Cardiac muscle cell (in vitro differentiated cells and primary cell): ENCODE data around the gene SFXN1. TPM values are rescaled to one million over a fixed set of nuclear protein-coding genes. Genes with fewer than 3 reads are reported as not detected.

Experiments used
- DNase-seq, 2 donors: peaks; one replicate each; pipeline versions ENCODE4 v3.0.0 to v3.0.0-alpha.2; 2010 to 2017; ENCODE audit warnings: low read depth in 1 of 2, low spot score in 1 of 2
- H3K27ac ChIP-seq: fragments of 200-600 bp; sonication (generic); 2 replicates; pipeline ENCODE4 v1.5.1; 2016
- H3K27me3 ChIP-seq: fragments of 200-600 bp; sonication (generic); 2 replicates; pipeline ENCODE4 v1.6.0; 2016; ENCODE audit warnings: control low read depth
- H3K36me3 ChIP-seq: fragments of 200-600 bp; sonication (generic); 2 replicates; pipeline ENCODE4 v1.5.1; 2016; ENCODE audit warnings: control low read depth
- H3K4me1 ChIP-seq: fragments of 200-600 bp; sonication (generic); 2 replicates; pipeline ENCODE4 v1.8.1; 2017; ENCODE audit warnings: low read depth, mild to moderate bottlenecking, mixed run types
- H3K4me3 ChIP-seq: fragments of 200-600 bp; sonication (generic); 2 replicates; pipeline ENCODE4 v1.5.1; 2016; ENCODE audit warnings: mild to moderate bottlenecking
- H3K9me3 ChIP-seq: fragments of 200-600 bp; sonication (generic); 2 replicates; pipeline ENCODE4 v1.5.1; 2017; ENCODE audit warnings: low read depth, mild to moderate bottlenecking, control low read depth
- polyA plus RNA-seq: library from polyadenylated mRNA; unstranded; fragments of >200 nt; fragmentation: Nextera tagmentation; extraction: Ambion mirVana; gene quantifications from 2 replicates; pipeline ENCODE4 v1.2.1, GENCODE V29; 2016
- total RNA-seq: library from RNA; depleted of rRNA; stranded (reverse); fragments of >200 nt; gene quantifications from 2 replicates; pipeline ENCODE4 v1.2.3, GENCODE V29; 2016
- TF ChIP-seq, protein P1 (sequence below): IDR thresholded peaks from 2 replicates; pipeline ENCODE4 v1.5.1; 2012; ENCODE audit warnings: low read depth, mild to moderate bottlenecking, low read length

The SFXN1 gene
- total and polyA plus RNA-seq, 2 experiments from 2014 or later, result 81.5 to 103 TPM

DNA sequence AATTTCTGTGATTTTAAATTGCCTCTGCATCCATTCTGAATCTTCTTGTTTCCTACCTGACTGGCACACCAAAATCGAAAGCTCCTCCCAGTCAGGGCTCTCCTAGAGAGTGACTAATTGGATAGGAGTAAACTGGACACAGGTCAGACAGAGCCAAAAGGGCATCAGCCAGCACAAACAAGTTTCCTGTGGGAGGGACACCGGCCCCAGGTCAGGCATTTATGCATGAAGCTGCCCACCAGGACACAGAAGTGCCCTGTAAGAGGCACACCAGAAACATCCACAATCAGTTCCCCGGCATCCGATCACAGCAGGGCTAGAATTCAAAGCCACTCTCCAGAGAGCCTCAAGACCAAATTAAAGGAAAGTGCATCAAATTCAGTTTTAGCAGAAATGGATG, 78.4 kb downstream of the SFXN1 start:
- no peak overlapping the region for H3K4me3 ChIP-seq
- no peak for DNase-seq
- no peaks in the 10 kb centered on the region for H3K9me3 ChIP-seq
- H3K4me1 ChIP-seq, result peaks cover 6% of the 10 kb centered on the region
- H3K36me3 ChIP-seq, result no peaks in the 10 kb centered on the region
- H3K27ac ChIP-seq, result no peak overlapping the region
- H3K27me3 ChIP-seq, result no peaks in the 10 kb centered on the region
- TF ChIP-seq, protein P1, sequence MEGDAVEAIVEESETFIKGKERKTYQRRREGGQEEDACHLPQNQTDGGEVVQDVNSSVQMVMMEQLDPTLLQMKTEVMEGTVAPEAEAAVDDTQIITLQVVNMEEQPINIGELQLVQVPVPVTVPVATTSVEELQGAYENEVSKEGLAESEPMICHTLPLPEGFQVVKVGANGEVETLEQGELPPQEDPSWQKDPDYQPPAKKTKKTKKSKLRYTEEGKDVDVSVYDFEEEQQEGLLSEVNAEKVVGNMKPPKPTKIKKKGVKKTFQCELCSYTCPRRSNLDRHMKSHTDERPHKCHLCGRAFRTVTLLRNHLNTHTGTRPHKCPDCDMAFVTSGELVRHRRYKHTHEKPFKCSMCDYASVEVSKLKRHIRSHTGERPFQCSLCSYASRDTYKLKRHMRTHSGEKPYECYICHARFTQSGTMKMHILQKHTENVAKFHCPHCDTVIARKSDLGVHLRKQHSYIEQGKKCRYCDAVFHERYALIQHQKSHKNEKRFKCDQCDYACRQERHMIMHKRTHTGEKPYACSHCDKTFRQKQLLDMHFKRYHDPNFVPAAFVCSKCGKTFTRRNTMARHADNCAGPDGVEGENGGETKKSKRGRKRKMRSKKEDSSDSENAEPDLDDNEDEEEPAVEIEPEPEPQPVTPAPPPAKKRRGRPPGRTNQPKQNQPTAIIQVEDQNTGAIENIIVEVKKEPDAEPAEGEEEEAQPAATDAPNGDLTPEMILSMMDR, result no peak

DNA sequence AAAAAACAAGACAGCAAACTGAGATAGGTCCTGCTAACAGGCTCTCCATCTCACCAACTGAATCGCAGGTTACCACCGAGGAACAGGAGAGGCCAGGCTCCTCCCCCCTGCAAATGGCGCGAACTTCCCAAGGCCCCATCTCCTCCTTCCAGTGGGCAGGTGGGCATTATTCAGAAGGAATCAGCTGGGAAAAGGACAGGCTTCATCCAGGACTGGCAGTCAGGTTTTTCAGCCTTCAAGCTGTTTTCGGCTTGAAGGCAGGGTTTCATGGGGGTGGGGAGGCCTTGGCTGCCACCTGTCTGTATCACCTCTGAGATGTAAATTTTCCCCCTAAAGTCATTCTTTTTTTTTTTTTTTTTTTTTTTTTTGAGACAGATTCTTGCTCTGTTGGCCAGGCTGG, 79.4 kb downstream of the SFXN1 start:
- no peak overlapping the region for H3K27ac ChIP-seq
- no peaks in the 10 kb centered on the region for H3K27me3 ChIP-seq
- no peak overlapping the region for H3K4me3 ChIP-seq
- no peaks in the 10 kb centered on the region for H3K9me3 ChIP-seq
- peaks cover 6% of the 10 kb centered on the region for H3K4me1 ChIP-seq
- H3K36me3 ChIP-seq, result no peaks in the 10 kb centered on the region
- no peak for DNase-seq
- TF ChIP-seq, protein P1, result no peak

DNA sequence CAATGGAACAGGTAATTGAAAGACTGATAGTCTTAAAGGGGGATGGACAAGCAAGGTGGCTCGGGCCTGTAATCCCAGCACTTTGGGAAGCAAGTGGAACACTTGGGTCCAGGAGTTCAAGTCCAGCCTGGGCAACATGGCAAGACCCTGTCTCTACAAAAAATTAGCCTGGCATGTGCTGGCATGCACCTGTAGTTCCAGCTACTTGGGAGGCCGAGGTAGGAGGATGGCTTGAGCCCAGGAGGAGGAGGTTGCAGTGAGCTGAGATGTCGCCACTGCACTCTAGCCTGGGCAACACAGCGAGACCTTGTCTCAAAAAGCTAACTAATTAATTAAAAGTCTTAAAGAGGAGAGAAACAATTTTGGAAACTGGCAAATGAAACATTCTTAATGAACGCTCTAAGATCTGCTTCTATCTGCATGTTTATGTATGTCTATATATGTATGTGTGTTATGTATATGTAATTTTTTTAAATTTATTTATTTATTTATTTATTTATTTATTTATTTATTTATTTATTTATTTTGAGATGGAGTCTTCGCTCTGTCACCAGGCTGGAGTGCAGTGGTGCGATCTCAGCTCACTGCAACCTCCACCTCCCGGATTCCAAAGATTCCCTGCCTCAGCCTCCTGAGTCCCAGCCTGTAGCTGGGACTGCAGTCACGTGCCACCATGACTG, 80.6 kb downstream of the SFXN1 start:
- Histone ChIP-seq H3K27ac (no peak overlapping the region), H3K4me1 (peaks cover 6% of the 10 kb centered on the region), H3K4me3 (no peak overlapping the region), H3K27me3 (no peaks in the 10 kb centered on the region), H3K36me3 (no peaks in the 10 kb centered on the region), H3K9me3 (no peaks in the 10 kb centered on the region)
- DNase-seq, result no peak
- TF ChIP-seq, protein P1, result no peak

DNA sequence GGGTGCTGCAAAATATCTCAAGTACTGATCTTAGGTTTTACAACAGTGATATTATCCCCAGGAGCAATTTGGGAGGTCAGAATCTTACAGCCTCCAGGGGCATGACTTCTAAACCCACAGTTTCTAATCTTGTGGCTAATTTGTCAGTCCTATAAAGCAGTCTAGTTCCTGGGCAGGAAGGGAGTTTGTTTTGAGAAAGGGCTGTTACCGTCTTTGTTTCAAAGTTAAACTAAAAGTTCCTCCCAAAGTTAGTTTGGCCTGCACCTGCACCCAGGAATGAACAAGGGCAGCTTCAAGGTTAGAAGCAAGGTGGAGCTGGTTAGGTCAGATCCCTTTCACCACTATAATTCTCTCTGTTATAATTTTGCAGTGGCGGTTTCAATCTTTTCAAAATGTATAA, 81.7 kb downstream of the SFXN1 start:
- DNase-seq, result no peak
- H3K27ac ChIP-seq, result no peak overlapping the region
- no peaks in the 10 kb centered on the region for H3K27me3 ChIP-seq
- H3K4me3 ChIP-seq, result no peak overlapping the region
- H3K4me1 ChIP-seq, result peaks cover 6% of the 10 kb centered on the region
- TF ChIP-seq, protein P1, result no peak
- H3K9me3 ChIP-seq, result no peaks in the 10 kb centered on the region
- no peaks in the 10 kb centered on the region for H3K36me3 ChIP-seq

DNA sequence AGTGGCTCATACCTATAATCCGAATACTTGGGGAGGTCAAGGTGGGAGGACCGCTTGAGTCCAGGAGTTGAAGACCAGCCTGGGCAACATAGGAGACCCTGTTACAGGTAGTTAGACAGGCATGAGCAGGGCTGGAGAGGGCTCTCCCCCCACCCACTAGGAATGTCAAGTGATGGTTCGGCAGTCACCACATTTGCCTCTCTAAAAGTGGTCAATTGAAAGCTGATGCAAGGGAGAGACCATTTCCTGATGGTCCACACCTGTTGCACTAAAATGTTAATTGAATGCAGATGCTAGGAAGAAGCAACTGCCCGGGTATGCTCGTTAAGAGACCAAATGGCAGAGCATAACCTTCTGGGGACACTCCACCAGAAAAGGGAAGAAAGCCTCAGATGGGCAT, 82.7 kb downstream of the SFXN1 start:
- TF ChIP-seq, protein P1, result no peak
- H3K27ac ChIP-seq, result no peak overlapping the region
- H3K9me3 ChIP-seq, result no peaks in the 10 kb centered on the region
- no peak overlapping the region for H3K4me3 ChIP-seq
- peaks cover 8% of the 10 kb centered on the region for H3K4me1 ChIP-seq
- H3K27me3 ChIP-seq, result no peaks in the 10 kb centered on the region
- H3K36me3 ChIP-seq, result no peaks in the 10 kb centered on the region
- DNase-seq, result no peak
